ENCODE data around the gene TAF1A.

Gene TAF1A

DNA sequence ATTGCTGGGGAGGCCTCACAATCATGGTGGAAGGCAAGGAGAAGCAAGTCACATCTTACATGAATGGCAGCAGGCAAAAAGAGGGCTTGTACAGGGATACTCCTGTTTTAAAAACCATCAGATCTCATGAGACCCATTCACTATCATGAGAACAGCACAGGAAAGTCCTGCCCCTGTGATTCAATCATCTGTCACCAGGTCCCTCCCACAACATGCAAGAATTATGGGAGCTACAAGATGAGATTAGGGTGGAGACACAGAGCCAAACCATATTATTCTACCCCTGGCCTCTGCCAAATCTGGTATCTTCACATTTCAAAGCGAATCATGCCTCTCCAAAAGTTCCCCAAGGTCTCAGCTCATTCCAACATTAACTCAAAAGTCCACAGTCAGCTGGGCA lies 17.0 kb upstream of the TAF1A start:
- no peak for DNase-seq (ENCODE audit: low read depth, low spot score)

DNA sequence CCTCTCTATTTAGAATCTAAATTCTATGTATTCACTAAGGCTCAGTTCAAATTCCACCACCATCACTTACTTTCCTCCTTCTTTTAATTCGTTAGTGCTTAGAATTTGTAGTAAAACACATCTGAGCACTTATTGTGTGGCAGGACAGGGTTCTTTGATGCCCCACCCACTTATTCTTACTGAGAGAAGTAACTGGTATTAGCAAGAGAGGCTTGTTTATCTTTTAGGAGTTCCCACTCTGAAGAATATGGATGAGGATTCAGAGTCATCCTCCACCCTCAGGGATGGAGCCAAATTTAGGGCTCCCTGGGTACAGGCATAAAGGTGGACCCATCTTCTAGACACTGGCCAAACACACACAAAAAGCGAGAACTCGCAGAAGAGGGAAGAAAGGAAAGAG lies 11.5 kb upstream of the TAF1A start:
- H3K4me3 ChIP-seq (ENCODE audit: low read length), result no peak overlapping the region

More for the DNA sequence above, 17.0 kb upstream of the TAF1A start:
- no peak overlapping the region for H3K4me3 ChIP-seq (ENCODE audit: low read length)

DNA sequence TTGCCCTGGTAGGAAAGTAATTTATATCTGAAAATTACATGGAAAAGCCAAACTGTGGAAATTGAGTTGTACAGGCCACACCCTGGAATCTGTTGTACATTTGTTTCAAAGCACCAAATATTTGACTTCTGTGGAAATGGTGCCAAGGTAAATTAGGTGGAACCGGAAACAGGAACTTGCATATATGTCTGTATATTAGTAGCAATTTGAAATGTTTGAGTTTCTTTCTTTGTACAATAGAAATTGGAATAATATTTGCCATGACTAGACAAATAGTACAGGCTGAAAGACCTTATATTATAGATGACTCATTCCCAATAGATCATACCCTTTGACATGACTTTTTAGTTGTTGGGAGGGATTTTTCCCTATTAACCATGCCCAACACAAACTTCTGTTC lies 10.5 kb upstream of the TAF1A start:
- H3K4me3 ChIP-seq (ENCODE audit: low read length), result no peak overlapping the region
- DNase-seq (ENCODE audit: low read depth, low spot score), result no peak

More for the DNA sequence above, 11.5 kb upstream of the TAF1A start:
- no peak for DNase-seq (ENCODE audit: low read depth, low spot score)

DNA sequence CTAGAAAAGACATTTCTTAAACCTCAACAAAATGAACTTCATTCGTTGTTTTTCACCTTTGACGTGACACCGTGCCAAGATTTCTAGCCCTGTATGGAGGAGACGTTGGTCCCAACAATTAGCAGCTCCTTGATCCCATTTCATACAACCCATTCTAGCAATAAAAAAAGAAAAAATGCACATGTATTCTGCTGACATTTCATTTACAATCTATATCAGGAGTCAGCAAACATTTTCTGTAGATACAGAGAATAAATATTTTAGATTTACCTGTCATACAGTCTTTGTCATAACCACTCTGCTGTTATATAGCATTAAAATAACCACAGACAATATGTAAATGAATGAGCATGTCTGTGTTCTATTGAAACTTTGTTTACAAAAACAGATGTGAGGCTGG lies 7.0 kb upstream of the TAF1A start:
- DNase-seq (ENCODE audit: low read depth, low spot score), result no peak
- H3K4me3 ChIP-seq (ENCODE audit: low read length), result no peak overlapping the region

DNA sequence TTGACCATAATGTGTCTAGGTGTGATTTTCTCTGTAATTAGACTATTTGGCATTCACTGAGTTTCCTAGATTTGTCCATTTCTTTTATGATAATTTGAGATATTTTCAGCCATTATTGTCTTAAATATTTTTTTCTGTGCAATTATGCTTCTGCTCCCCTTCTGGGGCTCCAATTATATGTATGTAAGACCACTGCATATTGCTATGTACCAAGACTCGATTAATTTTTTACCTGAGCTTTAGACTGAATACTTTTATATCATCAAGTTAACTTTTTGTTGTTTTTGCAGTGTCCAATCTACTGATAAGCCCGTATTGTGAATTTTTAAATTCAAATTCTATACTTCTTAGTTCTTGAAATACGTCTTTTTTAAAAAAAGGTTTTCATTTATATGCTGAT lies 5.1 kb upstream of the TAF1A start:
- DNase-seq (ENCODE audit: low read depth, low spot score), result no peak
- H3K4me3 ChIP-seq (ENCODE audit: low read length), result no peak overlapping the region

DNA sequence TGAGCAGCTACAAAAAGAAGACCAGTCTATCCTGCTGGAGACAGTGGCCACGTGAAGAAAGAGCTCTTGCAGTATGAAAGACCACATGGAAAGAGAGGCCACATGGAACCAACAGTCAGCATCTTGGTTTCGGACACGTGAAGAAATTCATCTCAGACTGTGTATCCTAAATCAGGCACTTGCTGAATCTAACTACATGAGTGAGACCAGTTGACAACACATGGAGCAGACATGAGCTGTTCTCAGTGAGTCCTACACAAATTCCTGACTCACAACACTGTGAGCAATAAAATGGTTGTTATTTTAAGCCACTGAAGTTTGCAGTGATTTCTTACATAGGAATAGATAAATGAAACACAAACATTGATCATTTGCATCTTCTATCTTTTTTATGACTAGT lies 2.4 kb upstream of the TAF1A start:
- DNase-seq (ENCODE audit: low read depth, low spot score), result no peak
- H3K4me3 ChIP-seq (ENCODE audit: low read length), result no peak overlapping the region

DNA sequence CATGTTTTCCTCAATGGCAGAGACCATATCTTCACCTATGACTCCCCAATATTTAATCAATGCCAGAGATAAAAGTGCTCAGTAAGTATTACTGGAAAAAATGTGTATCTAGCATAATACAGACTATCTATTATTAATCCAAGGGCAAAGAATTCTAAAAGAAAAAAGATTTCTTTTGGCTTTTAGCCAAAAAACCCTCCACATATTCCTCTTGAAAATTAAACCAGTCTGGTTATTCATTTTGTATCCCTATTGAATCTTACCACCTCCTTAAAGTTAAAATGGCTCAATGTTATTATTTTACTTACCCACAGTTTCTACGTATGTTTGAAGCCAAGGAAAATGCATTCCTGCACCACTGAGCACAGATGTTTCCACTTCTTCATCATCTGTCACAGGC lies 1.6 kb downstream of the TAF1A start:
- H3K4me3 ChIP-seq (ENCODE audit: low read length), result no peak overlapping the region
- no peak for DNase-seq (ENCODE audit: low read depth, low spot score)

DNA sequence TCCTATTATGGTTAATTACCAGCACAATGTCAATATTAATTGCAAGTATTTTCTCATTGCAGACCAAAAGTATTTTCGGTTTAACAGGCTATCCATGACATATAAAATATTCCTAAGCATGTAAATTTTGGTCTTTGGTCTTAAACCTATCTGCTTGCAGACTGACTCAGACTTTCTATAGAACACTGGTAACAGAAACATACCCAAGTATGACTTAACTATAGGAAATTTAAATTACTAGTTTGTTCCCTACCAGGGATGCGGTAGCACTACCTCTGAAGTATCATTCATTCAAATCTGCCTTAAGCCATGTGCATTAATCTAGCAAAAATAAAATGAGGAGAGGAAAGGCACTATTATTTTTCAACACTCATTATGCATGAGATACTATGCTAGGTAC lies 2.9 kb downstream of the TAF1A start:
- no peak for DNase-seq (ENCODE audit: low read depth, low spot score)
- no peak overlapping the region for H3K4me3 ChIP-seq (ENCODE audit: low read length)

DNA sequence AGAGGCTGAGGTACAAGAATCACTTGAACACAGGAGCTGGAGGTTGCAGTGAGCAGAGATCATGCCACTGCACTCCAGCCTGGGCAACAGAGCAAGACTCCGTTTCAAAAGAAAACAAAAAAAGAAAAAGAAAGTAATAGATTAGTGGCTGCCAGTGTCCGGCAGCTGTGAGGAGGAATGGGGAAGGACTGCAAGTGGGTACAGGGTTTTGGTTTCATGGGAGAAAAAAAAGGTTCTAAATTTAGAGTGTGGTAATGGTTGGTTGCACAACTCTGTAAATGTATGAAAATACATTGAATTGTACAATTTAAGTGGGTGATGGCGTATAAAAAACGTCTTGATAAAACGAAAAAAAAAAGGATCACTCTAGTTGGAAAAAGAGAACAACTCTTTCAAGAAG lies 6.7 kb downstream of the TAF1A start:
- H3K4me3 ChIP-seq (ENCODE audit: low read length), result no peak overlapping the region
- DNase-seq (ENCODE audit: low read depth, low spot score), result no peak

DNA sequence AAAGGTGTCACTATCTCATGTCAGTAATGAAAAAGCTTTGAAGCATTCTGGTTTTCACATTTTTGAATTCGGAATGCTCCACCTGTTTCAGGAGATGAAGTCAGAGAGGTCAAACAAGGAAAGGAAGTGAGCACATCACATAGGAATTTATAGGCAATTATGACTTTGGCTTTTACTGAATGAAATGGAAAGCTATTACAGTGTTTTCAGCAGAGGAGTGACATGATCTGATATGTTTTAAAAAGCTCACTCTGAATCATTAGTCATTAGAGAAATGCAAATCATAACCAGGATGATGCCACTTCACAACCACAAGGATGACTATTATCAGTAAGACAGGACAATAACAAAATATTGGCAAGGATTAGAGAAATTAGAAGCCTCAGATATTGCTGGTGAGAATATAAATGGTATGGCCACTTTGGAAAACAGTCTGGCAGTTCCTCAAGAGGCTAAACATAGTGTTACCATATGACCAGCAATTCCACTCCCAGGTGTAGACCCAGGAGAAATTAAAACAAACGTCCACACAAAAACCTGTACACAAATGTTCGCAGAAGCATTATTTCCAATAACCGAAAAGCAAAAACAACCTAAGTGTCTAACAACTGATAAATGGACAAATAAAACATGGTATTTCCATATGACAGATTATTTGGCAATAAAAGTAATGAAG lies 7.5 kb downstream of the TAF1A start:
- DNase-seq (ENCODE audit: low read depth, low spot score), result no peak
- no peak overlapping the region for H3K4me3 ChIP-seq (ENCODE audit: low read length)

DNA sequence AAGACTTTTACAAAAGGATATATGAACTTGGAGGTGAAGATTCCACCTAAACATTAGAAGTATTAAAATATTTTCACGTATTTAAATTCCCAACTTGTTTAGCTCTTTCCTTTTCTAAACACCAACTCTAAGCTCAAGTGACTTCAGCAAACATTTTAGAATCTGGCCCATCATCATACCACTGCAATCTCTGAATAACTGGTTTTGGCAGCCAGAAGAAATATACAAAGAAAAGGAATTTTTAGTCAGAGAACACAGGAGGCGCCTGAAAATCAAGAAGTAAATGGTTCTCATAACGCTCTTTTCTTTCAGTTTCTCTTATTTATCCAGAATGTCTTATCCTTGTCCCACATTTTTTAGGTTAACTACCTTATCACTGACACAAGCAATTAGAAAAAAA lies 10.4 kb downstream of the TAF1A start:
- H3K4me3 ChIP-seq (ENCODE audit: low read length), result no peak overlapping the region
- DNase-seq (ENCODE audit: low read depth, low spot score), result no peak

DNA sequence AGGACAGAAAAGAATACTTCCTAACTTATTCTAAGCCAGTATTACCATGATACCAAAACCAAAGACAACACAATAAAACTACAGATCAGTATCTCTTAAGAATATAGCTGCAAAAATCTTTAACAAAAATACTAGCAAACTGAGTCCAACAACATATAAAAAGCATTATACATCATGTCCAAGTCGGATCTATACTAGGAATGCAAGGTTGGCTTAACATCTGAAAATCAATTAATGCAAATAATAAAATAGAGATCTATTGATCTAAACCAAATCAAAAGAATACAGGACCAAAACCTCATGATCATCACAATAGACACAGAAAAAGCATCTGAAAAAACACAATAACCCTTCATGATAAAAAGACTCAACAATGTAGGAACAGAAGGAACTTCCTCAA lies 18.9 kb downstream of the TAF1A start:
- no peak for DNase-seq (ENCODE audit: low read depth, low spot score)
- no peak overlapping the region for H3K4me3 ChIP-seq (ENCODE audit: low read length)

DNA sequence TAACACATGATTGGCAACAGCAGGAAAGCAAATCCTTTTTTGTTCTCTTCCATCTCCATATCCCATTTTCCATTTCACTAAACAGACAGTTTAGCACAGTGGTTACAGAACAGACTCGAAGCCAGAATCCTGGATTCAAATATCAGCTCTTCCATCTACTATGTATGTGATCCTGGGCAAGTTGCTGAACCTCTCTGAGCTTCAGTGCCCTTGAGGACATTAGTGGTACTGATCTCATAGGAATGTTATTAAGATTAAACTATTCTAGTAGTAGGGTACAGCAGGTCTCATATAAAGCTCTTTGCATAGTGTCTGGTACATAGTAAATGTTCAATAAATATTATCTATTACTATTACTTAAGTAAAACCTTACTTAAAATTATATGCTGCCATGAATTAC lies 28.1 kb downstream of the TAF1A start:
- no peak overlapping the region for H3K4me3 ChIP-seq (ENCODE audit: low read length)
- no peak for DNase-seq (ENCODE audit: low read depth, low spot score)

DNA sequence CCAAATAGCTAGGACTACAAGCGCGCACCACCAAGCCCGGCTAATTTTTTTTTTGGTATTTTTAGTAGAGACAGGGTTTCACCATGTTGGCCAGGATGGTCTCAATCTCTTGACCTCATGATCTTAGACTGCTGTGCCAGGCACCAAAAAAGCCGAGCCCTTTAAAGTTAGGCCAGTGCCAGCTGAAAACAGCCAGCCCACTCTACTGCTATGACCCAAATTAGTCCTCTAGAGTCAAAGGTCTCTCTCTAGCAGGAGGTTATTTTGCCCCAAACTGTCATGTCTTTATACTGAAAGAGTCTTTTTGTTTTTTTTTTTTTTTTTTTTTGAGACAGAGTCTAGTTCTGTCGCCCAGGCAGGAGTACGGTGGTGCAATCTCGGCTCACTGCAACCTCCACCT lies 32.2 kb downstream of the TAF1A start:
- no peak overlapping the region for H3K4me3 ChIP-seq (ENCODE audit: low read length)
- no peak for DNase-seq (ENCODE audit: low read depth, low spot score)

DNA sequence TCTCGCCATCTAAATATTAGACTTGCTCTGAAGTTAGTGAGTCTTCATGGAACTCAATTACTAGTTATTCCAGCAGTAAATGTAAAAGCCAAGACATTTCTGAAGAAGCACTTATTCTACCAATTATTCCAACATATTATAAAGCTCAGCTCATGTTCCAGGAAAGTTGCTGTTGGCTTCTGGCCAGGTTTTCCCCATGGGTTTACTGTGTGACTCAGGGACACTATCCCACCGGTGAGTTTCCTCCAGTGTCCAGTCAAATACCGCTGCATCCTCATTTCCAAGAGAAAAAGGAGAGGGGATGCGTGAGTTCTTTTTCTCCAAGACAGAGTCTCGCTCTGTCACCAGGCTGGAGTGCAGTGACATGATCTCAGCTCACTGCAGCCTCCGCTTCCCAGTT lies 32.6 kb downstream of the TAF1A start:
- H3K4me3 ChIP-seq (ENCODE audit: low read length), result no peak overlapping the region
- no peak for DNase-seq (ENCODE audit: low read depth, low spot score)

DNA sequence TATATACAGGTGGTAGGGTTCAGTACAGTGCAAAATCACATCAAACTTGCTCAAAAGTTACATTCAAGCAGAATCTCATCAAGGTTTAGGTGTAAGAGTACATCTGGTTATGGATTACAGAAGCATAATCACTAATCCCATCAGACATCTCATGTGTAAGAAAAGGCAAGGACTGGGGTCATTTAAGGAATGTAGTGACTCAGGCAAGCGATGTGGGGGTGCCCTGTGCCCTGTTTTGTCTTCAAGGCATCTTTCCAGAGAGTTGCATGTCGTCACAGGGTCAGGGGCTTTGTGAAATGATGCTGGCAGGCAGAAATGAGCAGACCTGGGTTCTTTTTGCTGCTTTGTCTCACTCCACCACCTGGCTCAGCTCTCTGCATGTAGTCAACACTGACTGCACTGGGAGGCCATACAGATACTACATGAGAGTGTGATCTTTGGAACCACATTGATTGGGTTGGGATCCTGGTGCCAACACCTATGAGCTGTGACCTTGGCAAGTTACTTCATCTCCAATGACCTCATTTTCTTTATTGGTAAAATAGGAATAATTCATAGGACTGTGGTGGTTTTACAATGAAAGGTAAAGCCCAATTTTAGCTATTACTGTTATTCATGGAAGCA lies 33.6 kb downstream of the TAF1A start:
- DNase-seq (ENCODE audit: low read depth, low spot score), result no peak
- H3K4me3 ChIP-seq (ENCODE audit: low read length), result no peak overlapping the region

DNA sequence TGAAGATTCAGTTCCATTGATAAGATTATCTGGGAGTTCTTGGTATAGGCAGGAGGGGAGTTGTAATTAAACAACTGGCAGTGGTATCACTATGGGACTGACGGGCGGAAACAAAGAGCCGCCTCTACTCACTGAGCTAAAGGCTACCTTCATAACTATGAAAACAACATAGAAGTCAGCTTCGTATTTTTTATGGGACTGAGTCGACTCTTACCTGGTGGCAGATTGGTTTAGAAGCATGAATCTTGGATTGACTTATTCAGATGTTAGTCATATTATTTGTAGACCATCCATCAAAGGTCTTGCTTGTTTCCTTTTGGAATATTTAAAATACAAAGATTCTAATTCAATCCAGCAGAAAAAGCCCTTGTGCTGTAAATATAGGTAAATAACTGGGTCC lies 35.6 kb downstream of the TAF1A start:
- DNase-seq (ENCODE audit: low read depth, low spot score), result no peak
- H3K4me3 ChIP-seq (ENCODE audit: low read length), result no peak overlapping the region

DNA sequence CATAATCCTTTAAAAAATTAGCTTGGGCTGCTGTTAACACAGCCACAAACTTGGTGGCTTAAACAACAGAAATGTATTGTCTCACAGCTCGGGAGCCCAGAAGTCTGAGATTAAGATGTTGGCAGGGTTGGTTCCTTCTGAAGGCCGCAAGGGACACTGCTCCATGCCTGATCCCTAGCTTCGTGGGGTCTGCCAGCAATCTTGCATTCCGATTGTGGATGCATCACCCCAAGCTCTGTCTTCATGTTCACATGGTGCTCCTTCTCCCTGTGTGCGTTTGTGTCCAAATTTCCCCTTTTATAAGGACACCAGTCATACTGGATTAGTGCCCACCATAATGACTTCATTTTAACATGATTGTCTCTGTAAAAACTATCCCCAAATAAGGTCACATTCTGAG lies 36.9 kb downstream of the TAF1A start:
- H3K4me3 ChIP-seq (ENCODE audit: low read length), result no peak overlapping the region
- no peak for DNase-seq (ENCODE audit: low read depth, low spot score)

DNA sequence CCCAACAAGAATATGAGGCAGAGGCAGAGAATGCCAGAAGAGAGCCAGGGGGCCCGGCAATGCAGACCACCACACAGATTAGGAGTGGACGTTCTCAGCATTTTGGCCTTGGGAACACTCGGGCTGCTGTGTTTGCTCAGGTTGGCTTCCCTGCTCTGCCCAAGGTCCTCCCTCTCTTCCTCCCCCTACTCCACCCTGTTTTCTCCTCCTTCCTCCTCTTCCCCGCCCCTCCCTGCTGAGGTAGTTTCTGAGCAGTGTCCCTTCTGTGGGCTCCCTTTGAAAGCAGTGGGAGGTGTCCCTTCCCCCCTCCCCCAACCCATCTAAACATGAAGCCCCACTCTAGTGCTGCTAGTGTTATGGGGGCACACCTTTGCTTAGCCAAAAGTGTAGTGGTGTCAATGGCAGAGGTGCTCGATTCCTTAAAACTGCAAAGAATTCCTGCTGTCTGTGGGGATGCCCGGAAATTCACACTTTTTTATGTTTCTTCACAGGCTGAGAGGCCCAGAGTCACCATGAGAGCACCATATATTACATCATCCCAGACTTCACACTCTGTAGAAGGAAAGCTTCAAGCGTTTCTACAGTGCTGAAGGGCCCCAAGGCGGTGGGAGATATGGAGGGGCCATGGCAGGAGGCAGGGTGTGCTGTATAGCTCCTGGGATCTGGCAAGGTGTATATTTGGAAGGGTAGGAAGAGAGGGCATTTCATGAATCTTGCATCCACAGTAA lies 41.6 kb downstream of the TAF1A start, which contains the start of gene HHIPL2:
HHIPL2 (minus strand) TSS at position 161 of the 728 bp plus-strand sequence; CDS start at position 101, 60 bp downstream.
- DNase-seq (ENCODE audit: low read depth, low spot score), result no peak
- H3K4me3 ChIP-seq (ENCODE audit: low read length), result no peak within 1 kb of the TSS

DNA sequence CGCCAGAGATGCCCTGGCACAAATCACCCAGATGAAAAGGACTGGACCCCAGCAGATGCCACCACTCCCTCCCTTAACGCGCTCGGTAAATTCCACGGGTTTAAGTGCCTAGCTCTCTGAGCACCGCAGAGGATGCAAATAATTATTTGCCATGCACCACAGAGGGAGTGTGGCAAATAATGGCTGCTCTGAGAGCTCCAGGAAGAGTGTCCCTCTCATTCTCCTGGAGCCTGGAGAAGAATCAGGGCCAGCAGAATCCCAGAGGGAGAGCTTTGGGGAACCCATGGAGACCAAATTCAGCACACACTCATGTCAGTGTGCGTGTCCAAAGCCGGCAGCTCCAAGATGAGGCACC lies 42.5 kb downstream of the TAF1A start:
- DNase-seq (ENCODE audit: low read depth, low spot score), result no peak
- no peak overlapping the region for H3K4me3 ChIP-seq (ENCODE audit: low read length)

Measured in Jurkat, Clone E6-1 (cell line).